HepG2 (cell line): ENCODE measurements around the gene DENND2D. TPM values are rescaled to one million over a fixed set of nuclear protein-coding genes. Genes with fewer than 3 reads are reported as not detected.

ENCODE experiments used
- ATAC-seq: fragments of 200-7000 bp; cut with Tn5 transposase; 3 replicates; pipeline ENCODE4 v1.9.1; 2020; ENCODE audit warnings: mild to moderate bottlenecking, moderate library complexity
- BruUV-seq: library from RNA; stranded (reverse); fragments of 400-500 nt; replicated peaks from 2 replicates; lab custom pipeline; 2021; lab: Mats Ljungman, UMichigan
- CTCF ChIA-PET: fragments of 300-600 bp; formaldehyde crosslinking; extraction: SDS; loops from one replicate; lab custom pipeline; 2021; ENCODE audit warnings: low total read pairs, inconsistent platforms, low intra/inter-chr PET ratio; lab: Yijun Ruan, JAX
- POLR2A ChIA-PET: fragments of 350-600 bp; sonication (Branson Sonifier 250); formaldehyde crosslinking; loops from one replicate; lab custom pipeline; 2020; ENCODE audit warnings: antibody characterized with exemption, inconsistent platforms; lab: Yijun Ruan, JAX
- DNase-seq: peaks from one replicate; pipeline ENCODE4 v3.0.0-alpha.2; 2015; ENCODE audit warnings: low spot score
- FAIRE-seq: peaks from 3 replicates; lab custom pipeline; 2011; peaks lifted over from hg19 to GRCh38; lab: Jason Lieb, UNC
- H2AFZ ChIP-seq: one replicate; pipeline ENCODE4 v1.6.1; 2011; ENCODE audit warnings: low read length, inconsistent platforms
- H3K27ac ChIP-seq: fragments of 300-600 bp; 3 replicates; pipeline ENCODE4 v1.8.0; 2011; ENCODE audit warnings: mixed run types, mild to moderate bottlenecking, mixed read lengths, low read length, inconsistent platforms; ENCODE audit not compliant: insufficient read depth; ENCODE audit errors: extremely low read length
- H3K27me3 ChIP-seq, 2 experiments: fragments of 200-600 bp in 1 of 2; 2 replicates in 1 of 2; 3 replicates in 1 of 2; pipeline versions ENCODE4 v1.6.0 to v1.8.0; 2011; ENCODE audit warnings: low read length in 2 of 2, mild to moderate bottlenecking in 2 of 2, moderate library complexity in 2 of 2, inconsistent platforms in 1 of 2; ENCODE audit not compliant: insufficient read depth in 2 of 2, control insufficient read depth in 1 of 2
- H3K36me3 ChIP-seq, 2 experiments: fragments of 200-600 bp in 1 of 2; replicated peaks in 1 of 2; 2 replicates in 1 of 2; 3 replicates in 1 of 2; pipeline versions ENCODE4 v1.5.1 to v1.8.0; 2011; ENCODE audit warnings: low read length in 2 of 2, inconsistent platforms in 1 of 2; ENCODE audit not compliant: insufficient read depth in 2 of 2, control insufficient read depth in 1 of 2
- H3K4me1 ChIP-seq: 2 replicates; pipeline ENCODE4 v1.5.1; 2012; ENCODE audit warnings: low read length, inconsistent platforms; ENCODE audit not compliant: insufficient read depth
- H3K4me2 ChIP-seq: 2 replicates; pipeline ENCODE4 v1.6.0; 2011; ENCODE audit warnings: low read depth, low read length, inconsistent platforms
- H3K4me3 ChIP-seq, 3 experiments: fragments of 200-600 bp in 1 of 3; sonication (generic), shearing (Covaris generic) in 1 of 3; replicated peaks in 1 of 3; 2 replicates each; pipeline ENCODE4 v1.5.1; 2011 to 2016; ENCODE audit warnings: low read length in 3 of 3, inconsistent platforms in 2 of 3, low read depth in 2 of 3, mild to moderate bottlenecking in 2 of 3, control low read depth in 1 of 3, mixed read lengths in 1 of 3; ENCODE audit not compliant: insufficient read depth in 1 of 3
- H3K79me2 ChIP-seq: one replicate; pipeline ENCODE4 v1.6.1; 2011; ENCODE audit warnings: low read length, inconsistent platforms; ENCODE audit not compliant: insufficient read depth
- H3K9ac ChIP-seq: 2 replicates; pipeline ENCODE4 v1.6.0; 2011; ENCODE audit warnings: mild to moderate bottlenecking, low read depth, low read length, inconsistent platforms; ENCODE audit not compliant: insufficient read depth
- H3K9me3 ChIP-seq: 2 replicates; pipeline ENCODE4 v1.5.1; 2012; ENCODE audit warnings: mild to moderate bottlenecking, low read length
- H4K20me1 ChIP-seq: 2 replicates; pipeline ENCODE4 v1.6.0; 2011; ENCODE audit warnings: inconsistent platforms, mild to moderate bottlenecking, low read length, moderate library complexity; ENCODE audit not compliant: insufficient read depth
- HIC2 ChIP-seq: sonication (generic); formaldehyde crosslinking; IDR thresholded peaks from 2 replicates; pipeline ENCODE4 v1.9.0; 2022; ENCODE audit warnings: low read depth, missing genetic modification reagents
- ZNF329 ChIP-seq: sonication (generic); formaldehyde crosslinking; IDR thresholded peaks from 2 replicates; pipeline ENCODE4 v1.9.0; 2021; ENCODE audit warnings: low read depth, mild to moderate bottlenecking, missing genetic modification reagents
- ZNF513 ChIP-seq: sonication (generic); formaldehyde crosslinking; conservative IDR thresholded peaks from 2 replicates; pipeline ENCODE4 v1.5.0; 2020; ENCODE audit warnings: missing genetic modification reagents
- ZNF574 ChIP-seq: sonication (generic); formaldehyde crosslinking; IDR thresholded peaks from 2 replicates; pipeline ENCODE4 v1.4.0; 2020; ENCODE audit warnings: missing genetic modification reagents
- ZNF766 ChIP-seq: sonication (generic); formaldehyde crosslinking; IDR thresholded peaks from 2 replicates; pipeline ENCODE4 v1.5.0; 2020; ENCODE audit warnings: missing genetic modification reagents, borderline replicate concordance
- WGBS: methylation state at CpG from one replicate; pipeline ENCODE4 v1.1.6; 2017; ENCODE audit warnings: low lambda C conversion rate; 5-methylcytosine and 5-hydroxymethylcytosine counted together
- in situ Hi-C: cut with HindIII; loops from 2 replicates; pipeline ENCODE4 v1.10.0; 2017; ENCODE audit warnings: low pct_unique_long_range_greater_than_20kb; ENCODE audit not compliant: extremely low pct_ligation_motif_present
- intact Hi-C: fragments of 100-400 bp; cut with micrococcal nuclease; formaldehyde crosslinking; loops from one replicate; pipeline ENCODE4 v1.10.0; 2022; ENCODE audit not compliant: unreplicated experiment
- polyA plus RNA-seq, 8 experiments: library from polyadenylated mRNA; depleted of rRNA in 3 of 8; stranded (reverse) in 7 of 8; unstranded in 1 of 8; fragments of >200 nt; fragmentation: Illumina TruSeq in 4 of 8; extraction: Trizol in 4 of 8; gene quantifications; 2 replicates each; pipeline versions ENCODE4 v1.2.1 to v1.2.3, GENCODE V29; 2011 to 2016; ENCODE audit warnings: low read depth in 4 of 8, missing spikeins in 1 of 8, mixed read lengths in 1 of 8; ENCODE audit not compliant: insufficient read depth in 1 of 8
- total RNA-seq, 5 experiments: library from RNA; depleted of rRNA; stranded (reverse); fragments of >200 nt; fragmentation: Illumina TruSeq; extraction: Trizol; gene quantifications; 2 replicates each; pipeline ENCODE4 v1.2.3, GENCODE V29; 2016; ENCODE audit warnings: low read depth in 1 of 5
- TF ChIP-seq, protein P1 (sequence below): sonication (generic); formaldehyde crosslinking; IDR thresholded peaks from 2 replicates; pipeline ENCODE4 v1.5.1; 2020; ENCODE audit warnings: mild to moderate bottlenecking, missing genetic modification reagents

Gene DENND2D
- total and polyA plus RNA-seq, 2 of the 13 experiments (the other 11 are each of a cell fraction or from before 2014, with no cell fraction given) = 0.04 TPM; not detected in 1

GRCh38 chr1:111148376-111148881, 52.0 kb downstream of the DENND2D start:
- intact Hi-C loops (loop anchor here (10.0 kb wide), 1 partner anchor 186 kb away; no protein-coding TSS in a partner anchor), in situ Hi-C loops (no loop called here)
- ChIA-PET POLR2A (no interaction called here), CTCF (no interaction called here)
- no peak for ATAC-seq
- TF ChIP-seq ZNF574 (CRISPR knock-in tag) (no peak), ZNF329 (CRISPR knock-in tag) (no peak), ZNF766 (no peak), ZNF513 (CRISPR knock-in tag) (no peak), HIC2 (CRISPR knock-in tag) (no peak)
- TF ChIP-seq, protein P1, sequence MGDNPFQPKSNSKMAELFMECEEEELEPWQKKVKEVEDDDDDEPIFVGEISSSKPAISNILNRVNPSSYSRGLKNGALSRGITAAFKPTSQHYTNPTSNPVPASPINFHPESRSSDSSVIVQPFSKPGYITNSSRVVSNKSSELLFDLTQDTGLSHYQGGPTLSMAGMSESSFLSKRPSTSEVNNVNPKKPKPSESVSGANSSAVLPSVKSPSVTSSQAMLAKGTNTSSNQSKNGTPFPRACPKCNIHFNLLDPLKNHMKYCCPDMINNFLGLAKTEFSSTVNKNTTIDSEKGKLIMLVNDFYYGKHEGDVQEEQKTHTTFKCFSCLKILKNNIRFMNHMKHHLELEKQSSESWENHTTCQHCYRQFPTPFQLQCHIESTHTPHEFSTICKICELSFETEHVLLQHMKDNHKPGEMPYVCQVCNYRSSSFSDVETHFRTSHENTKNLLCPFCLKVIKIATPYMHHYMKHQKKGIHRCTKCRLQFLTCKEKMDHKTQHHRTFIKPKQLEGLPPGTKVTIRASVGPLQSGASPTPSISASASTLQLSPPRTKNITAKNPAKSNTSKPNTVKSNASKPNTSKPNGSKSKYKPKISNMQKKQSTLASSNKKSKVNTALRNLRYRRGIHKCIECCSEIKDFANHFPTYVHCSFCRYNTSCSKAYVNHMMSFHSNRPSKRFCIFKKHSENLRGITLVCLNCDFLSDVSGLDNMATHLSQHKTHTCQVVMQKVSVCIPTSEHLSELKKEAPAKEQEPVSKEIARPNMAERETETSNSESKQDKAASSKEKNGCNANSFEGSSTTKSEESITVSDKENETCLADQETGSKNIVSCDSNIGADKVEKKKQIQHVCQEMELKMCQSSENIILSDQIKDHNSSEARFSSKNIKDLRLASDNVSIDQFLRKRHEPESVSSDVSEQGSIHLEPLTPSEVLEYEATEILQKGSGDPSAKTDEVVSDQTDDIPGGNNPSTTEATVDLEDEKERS = no peak
- Histone ChIP-seq H3K9me3 (no peaks in the 10 kb centered on the region), H3K27ac (no peak overlapping the region), H3K4me3 (no peak overlapping the region), H3K9ac (no peak overlapping the region), H3K79me2 (peaks cover 64% of the 10 kb centered on the region), H3K4me1 (peaks cover 26% of the 10 kb centered on the region), H2AFZ (no peak overlapping the region), H3K4me2 (no peak overlapping the region), H4K20me1 (no peaks in the 10 kb centered on the region; the same call in 1 of the 2 replicates), H3K36me3 (peaks cover 11 to 48% of the 10 kb centered on the region in 2 experiments), H3K27me3 (no peaks in the 10 kb centered on the region)
- no peak for FAIRE-seq
- DNase-seq = no peak
- BruUV-seq = no TSS peak
- 97% methylated on average over 2 of the region's 2 CpGs for WGBS
